Umbilical cord (tissue), 2 donors: ENCODE data around the gene SGF29. TPM values are rescaled to one million over a fixed set of nuclear protein-coding genes. Genes with fewer than 3 reads are reported as not detected.
"Not testable (repeated sequence)": the region's sequence is repeated elsewhere in the genome, so short reads cannot be mapped to it uniquely, and the experiment has no call there.

Experiments used
- DNase-seq: peaks from one replicate; pipeline ENCODE4 v3.0.0-alpha.2; 2015; ENCODE audit warnings: low spot score
- total RNA-seq: library from RNA; depleted of rRNA; stranded (reverse); fragments of >200 nt; gene quantifications from one replicate; pipeline ENCODE4 v1.2.3, GENCODE V29; 2014; ENCODE audit warnings: low replicate concordance; ENCODE audit not compliant: insufficient read depth

The SGF29 gene
- total RNA-seq, 1 donor from 2014 or later: 14.0 TPM

DNA sequence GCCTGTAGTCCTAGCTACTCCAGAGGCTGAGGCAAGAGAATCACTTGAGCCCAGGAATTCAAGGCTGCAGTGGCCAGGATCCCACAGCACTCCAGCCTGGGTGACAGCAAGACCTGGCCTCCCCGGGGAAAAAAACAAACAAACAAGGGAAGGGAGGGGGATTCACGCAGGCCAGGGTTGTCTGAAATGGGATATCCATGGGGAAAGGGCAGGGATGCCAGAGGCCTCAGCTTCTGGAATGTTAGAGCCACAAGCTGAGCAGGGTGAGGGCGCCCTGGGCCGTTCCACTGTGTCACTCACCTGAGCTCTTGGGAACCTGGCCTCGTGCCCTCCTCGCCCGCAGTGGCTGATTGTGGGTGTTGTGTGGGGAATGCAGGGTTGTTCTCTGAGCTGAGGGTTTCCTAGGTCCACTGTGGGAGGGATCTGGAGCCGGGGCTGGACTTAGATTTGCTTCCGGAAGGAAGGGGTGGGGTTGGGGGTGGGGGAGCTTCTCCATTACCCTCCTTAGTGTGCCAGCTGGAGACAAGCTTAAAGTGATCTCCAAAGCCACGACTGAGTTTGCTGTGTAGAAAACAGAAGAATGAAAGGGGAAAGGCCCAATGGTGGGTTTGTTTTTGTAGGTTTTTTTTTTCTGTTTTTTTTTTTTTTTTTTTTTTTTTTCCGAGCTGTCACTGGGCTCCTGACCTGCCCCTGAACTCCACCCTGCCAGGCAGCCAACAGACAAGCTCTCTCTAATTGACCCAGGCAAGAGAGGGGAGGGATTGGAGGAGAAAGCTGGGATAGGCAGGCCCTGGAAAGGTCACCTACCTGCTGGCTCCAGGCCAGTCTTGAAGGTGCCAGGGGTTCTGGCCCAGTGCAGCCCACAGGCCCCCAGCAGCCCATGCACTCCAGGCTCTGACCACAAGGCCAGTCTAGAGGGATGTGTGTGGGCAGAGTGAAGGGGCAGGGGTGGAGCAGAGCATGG lies 56.2 kb downstream of the SGF29 start, which contains the start of gene SULT1A1:
Gene SULT1A1 (minus strand): TSS at position 414 of the 964 bp plus-strand sequence. CDS start 1,189 bp downstream, outside the sequence.
- peak; percentile 68 for DNase-seq

GRCh38 chr16:28610595-28611191 lies 57.0 kb downstream of the SGF29 start:
- no peak for DNase-seq

DNA sequence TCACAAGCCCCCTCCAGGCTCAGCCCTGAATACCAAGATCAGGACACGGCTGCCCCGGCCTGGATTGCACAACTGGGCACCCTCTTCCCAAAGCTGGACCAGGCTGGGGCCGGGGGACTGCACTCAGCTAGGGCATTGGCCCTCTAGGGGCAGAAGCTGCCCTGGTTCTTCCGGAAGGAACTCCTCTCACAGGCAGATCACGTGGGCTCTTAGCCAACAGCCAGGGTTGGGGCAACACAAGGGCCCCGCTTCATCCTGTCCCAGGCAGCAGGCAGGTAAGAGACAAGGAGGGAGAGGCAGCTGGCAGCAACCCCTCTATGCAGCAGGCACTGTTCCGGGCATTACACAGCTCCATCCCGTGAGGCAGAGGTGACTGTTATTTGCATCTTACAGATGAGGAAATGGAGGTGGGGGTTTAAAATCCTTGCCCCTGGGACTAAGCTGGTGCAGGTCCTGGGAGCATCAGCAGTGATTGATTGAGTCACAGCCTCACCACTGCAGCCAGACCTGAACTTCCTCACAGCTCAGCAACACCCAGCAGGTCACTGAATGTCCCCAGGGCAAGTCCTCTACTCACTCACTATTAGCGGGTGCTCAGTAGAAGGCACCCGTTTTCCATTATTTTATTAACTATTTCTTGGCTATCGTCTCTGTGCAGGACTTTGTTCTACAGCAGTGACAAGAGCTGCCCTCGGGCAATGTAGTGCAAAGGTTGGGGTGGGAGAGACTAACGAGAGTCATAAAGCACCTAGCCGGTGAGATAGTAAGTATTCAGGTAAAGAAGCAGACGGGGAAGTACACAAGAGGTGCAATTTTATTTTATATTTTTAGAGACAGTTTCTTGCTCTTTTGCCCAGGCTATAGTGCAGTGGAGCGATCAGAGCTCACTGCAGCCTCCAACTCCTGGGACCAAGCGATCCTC lies 58.9 kb downstream of the SGF29 start:
- not testable (repeated sequence) for DNase-seq

GRCh38 chr16:28613912-28614311 lies 60.2 kb downstream of the SGF29 start:
- DNase-seq: not testable (repeated sequence)

GRCh38 chr16:28614561-28614960 lies 60.8 kb downstream of the SGF29 start:
- not testable (repeated sequence) for DNase-seq

DNA sequence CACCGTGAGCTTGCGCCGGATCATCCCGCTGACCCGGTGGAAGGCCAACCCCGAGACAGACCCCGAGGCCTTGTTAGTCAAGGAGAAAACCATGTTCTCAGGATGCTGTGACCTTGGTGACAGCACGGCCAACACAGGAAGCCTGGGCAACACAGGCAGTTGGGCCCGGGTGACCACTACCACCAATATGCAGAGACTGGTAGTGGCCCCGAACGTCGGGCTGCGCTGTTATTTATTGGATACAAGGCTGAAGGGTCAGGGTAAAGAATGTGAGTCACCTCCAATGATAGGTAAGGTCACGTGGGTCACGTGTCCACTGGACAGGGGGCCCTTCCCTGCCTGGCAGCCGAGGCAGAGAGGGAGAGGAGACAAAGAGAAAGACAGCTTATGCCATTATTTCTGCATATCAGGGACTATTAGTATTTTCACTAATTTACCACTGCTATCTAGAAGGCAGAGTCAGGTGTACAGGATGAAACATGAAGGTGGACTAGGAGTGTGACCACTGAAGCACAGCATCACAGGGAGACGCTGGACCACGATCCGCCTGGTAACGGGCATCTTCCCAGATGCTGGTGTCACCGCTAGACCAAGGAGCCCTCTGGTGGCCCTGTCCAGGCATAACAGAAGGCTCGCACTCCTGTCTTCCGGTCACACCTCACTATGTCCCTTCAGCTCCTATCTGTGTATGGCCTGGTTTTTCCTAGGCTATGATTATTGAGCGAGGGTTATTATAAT lies 61.9 kb downstream of the SGF29 start:
- DNase-seq: not testable (repeated sequence)

GRCh38 chr16:28616224-28616577 lies 62.5 kb downstream of the SGF29 start:
- not testable (repeated sequence) for DNase-seq

GRCh38 chr16:28616636-28617035 lies 62.9 kb downstream of the SGF29 start:
- no peak for DNase-seq

DNA sequence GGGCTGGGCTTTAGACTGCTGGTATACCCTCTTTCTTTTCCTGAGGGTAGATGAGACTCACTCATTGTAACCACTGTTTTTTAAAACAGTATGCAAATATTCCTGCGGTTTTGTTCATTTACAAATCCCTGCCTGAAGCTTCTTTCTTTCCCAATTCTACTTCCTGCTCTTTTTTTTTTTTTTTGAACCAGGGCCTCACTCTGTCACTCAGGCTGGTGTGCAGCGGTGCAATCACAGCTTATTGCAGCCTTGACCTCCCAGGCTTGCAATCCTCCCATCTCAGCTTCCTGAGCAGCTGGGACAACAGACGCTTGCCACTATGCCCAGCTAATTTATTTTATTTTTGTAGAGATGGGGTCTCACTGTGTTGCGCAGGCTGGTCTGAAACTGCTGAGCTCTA lies 64.2 kb downstream of the SGF29 start:
- DNase-seq: no peak

DNA sequence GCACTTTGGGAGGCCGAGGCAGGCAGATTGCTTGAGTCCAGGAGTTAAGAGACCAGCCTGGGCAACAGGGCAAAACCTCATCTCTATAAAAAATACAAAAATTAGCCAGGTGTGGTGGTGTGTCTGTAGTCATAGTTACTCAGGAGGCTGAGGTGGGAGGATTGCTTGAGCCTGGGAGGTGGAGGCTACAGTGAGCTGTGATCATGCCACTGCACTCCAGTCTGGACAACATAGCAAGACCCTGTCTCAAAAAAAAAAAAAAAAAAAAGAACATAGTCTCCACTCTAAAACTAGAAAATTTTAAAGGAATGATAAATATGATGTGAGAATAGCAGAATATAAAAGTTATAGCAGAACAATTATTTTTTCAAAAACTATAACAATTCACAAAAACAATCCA lies 66.6 kb downstream of the SGF29 start:
- not testable (repeated sequence) for DNase-seq

GRCh38 chr16:28621481-28622155 lies 67.9 kb downstream of the SGF29 start:
- DNase-seq: peak; percentile 78

DNA sequence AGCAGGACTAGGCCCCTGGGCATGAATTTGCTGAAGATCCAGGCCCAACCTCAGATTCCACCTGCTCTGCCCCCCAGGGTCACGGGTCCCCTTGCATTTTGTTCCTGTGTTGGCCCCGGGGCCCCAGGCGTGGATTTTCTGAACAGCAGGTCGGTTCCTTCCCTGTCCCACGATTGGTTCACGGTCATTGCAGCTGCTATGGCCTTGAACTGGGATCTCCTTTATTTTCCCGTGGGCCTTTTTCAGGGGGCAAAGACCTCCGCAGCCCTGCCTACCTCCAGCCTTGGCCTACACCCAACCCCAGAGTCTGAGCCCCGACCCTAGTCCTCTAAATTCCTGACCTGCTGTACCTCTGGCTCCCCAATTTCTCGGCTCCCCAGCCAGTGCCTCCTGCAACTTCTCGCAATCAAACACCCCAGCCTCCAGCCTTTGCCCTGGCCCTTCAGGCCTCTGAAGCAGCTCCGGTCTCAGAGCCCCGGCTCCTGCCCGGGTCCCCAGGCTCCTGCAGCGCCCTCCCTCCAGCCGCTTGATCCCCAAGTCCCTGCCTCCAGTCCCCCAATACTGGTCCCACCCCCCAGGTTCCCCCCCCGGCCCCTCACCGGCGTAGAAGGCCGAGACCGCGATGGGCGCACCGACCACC lies 68.9 kb downstream of the SGF29 start:
- not testable (repeated sequence) for DNase-seq

GRCh38 chr16:28623172-28623711 lies 69.5 kb downstream of the SGF29 start:
- peak; percentile 45 for DNase-seq

DNA sequence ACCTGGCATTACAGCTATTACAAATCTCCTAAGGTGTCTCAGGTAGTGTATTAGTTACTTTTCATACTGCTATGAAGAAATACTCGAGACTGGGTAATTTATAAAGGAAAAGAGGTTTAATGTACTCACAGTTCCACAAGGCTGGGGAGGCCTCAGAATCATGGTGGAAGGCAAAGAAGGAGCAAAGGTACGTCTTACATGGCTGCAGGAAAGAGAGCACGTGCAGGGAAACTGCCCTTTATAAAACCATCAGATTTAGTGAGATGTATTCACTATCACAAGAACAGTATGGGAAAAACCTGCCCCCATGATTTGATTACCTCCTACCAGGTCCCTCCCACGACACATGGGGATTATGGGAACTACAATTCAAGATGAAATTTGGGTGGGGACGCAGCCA lies 77.2 kb downstream of the SGF29 start:
- DNase-seq: not testable (repeated sequence)

DNA sequence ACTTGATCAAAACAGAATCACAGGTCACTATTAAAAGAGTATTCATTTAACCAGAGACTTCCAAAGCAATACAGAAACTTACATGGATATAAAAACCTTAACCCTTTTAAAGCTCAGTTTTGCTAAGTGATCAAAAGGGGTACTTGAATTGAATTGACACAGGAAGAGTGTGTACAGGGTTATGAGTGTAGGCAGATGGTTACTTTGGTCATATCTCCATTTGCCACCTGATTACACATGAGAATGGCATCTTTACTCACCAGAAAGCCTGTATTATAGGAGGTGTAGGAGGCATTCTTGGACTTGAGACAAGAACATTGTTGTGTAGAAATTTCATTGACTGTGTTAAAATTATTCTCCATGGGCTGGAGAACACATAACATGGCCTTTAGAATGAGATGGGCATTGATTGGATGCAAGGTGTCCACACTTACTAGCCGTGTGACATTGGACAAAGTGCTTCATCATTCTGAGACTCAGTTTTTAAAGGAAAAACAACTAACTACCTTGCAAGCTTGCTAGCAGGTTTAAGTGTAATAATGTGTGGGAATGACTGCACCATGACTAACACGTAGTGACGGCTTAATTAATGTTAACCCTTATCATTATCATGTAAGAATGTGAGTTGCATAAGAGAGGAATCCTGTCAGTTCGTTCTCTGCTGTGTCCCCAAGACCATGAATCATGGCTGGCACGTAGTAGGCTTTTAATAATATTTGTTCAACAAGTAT lies 82.5 kb downstream of the SGF29 start:
- DNase-seq: not testable (repeated sequence)

DNA sequence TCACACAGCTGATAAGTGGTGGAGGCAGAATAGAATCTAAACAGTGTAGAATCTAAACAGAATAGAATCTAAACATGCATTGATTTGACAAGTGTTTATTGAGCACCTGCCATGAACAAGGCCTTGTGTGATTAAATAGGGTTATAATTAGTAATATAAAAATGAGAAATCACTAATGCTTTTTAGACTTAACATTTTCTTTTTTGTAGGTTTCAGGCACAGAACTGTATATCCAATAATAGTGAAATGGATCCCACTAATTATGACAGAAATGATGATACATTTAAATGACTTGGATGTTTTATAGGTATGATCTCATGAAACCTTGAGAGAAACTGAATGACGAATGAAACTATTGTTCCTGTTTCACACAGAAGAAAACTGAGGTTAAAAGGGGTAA lies 84.0 kb downstream of the SGF29 start, which contains the start of gene NPIPB8:
Gene NPIPB8 (plus strand): TSS at position 301 of the 400 bp plus-strand sequence. CDS start 296 bp downstream, outside the sequence.
- not testable (repeated sequence) for DNase-seq

GRCh38 chr16:28638359-28638758 lies 84.6 kb downstream of the SGF29 start:
- not testable (repeated sequence) for DNase-seq

GRCh38 chr16:28639959-28640358 lies 86.2 kb downstream of the SGF29 start:
- not testable (repeated sequence) for DNase-seq
